K562 (cell line): Measurements from ENCODE around the gene TSEN34. TPM values are rescaled to one million over a fixed set of nuclear protein-coding genes. Genes with fewer than 3 reads are reported as not detected.

ENCODE experiments used
- BRD9 ChIP-seq: fragments of 450-650 bp; IDR thresholded peaks from 2 replicates; pipeline ENCODE4 v1.6.1; 2018; ENCODE audit warnings: low read depth; ENCODE audit not compliant: partially characterized antibody
- ESRRA ChIP-seq: fragments of 450-650 bp; IDR thresholded peaks from 2 replicates; pipeline ENCODE4 v1.6.1; 2014; ENCODE audit warnings: low read depth, mild to moderate bottlenecking, moderate library complexity, borderline replicate concordance
- HOMEZ ChIP-seq: fragments of 250-450 bp; sonication (Bioruptor Pico); IDR thresholded peaks from 2 replicates; pipeline ENCODE4 v1.4.0; 2020; ENCODE audit warnings: mild to moderate bottlenecking, moderate library complexity
- KLF10 ChIP-seq: fragments of 250-450 bp; sonication (Bioruptor Pico); IDR thresholded peaks from 2 replicates; pipeline ENCODE4 v1.6.1; 2021; ENCODE audit warnings: matching md5 sums
- MBD1 ChIP-seq: fragments of 250-450 bp; sonication (Bioruptor Pico); IDR thresholded peaks from 2 replicates; pipeline ENCODE4 v1.8.0; 2022; ENCODE audit warnings: inconsistent platforms
- MCM7 ChIP-seq, 2 experiments: fragments of 450-650 bp; IDR thresholded peaks; 2 replicates each; pipeline ENCODE4 v1.6.1; 2016 to 2018
- POLR2A ChIP-seq: fragments of 450-650 bp; conservative IDR thresholded peaks from 2 replicates; pipeline ENCODE4 v1.6.1; 2016
- PPARD ChIP-seq: fragments of 250-450 bp; sonication (Bioruptor Pico); IDR thresholded peaks from 2 replicates; pipeline ENCODE4 v1.8.0; 2022; ENCODE audit warnings: inconsistent platforms, mild to moderate bottlenecking, moderate library complexity
- RB1 ChIP-seq: fragments of 450-650 bp; IDR thresholded peaks from 2 replicates; pipeline ENCODE4 v1.6.1; 2017; ENCODE audit warnings: low read depth, mild to moderate bottlenecking
- RBM22 ChIP-seq: fragments of 200-400 bp; formaldehyde crosslinking; IDR thresholded peaks from 2 replicates; pipeline ENCODE4 v1.6.1; 2018; ENCODE audit warnings: low read length, low read depth; ENCODE audit not compliant: poor library complexity, severe bottlenecking
- RFX7 ChIP-seq: fragments of 250-450 bp; sonication (Bioruptor Pico); IDR thresholded peaks from 2 replicates; pipeline ENCODE4 v1.5.1; 2021; ENCODE audit warnings: mild to moderate bottlenecking
- TBL1XR1 ChIP-seq, 2 experiments: IDR thresholded peaks; 2 replicates each; pipeline ENCODE4 v1.6.1; 2012; ENCODE audit warnings: improper control_type of control experiment in 2 of 2, low read length in 2 of 2, mild to moderate bottlenecking in 1 of 2
- TRIM28 ChIP-seq: fragments of 450-650 bp; IDR thresholded peaks from 2 replicates; pipeline ENCODE4 v1.6.1; 2017
- XRCC4 ChIP-seq: IDR thresholded peaks from one replicate; pipeline ENCODE4 v1.6.1; 2011; ENCODE audit not compliant: insufficient read depth, insufficient read length; ENCODE audit errors: extremely low read depth
- ZNF507 ChIP-seq: conservative IDR thresholded peaks from 2 replicates; pipeline ENCODE4 v1.6.1; 2017; ENCODE audit warnings: missing genetic modification characterization, missing compliant biosample characterization
- ZNF699 ChIP-seq: fragments of 250-450 bp; sonication (Bioruptor Pico); IDR thresholded peaks from 2 replicates; pipeline ENCODE4 v1.8.0; 2021; ENCODE audit warnings: mild to moderate bottlenecking, moderate library complexity; ENCODE audit not compliant: insufficient replicate concordance
- ZSCAN29 ChIP-seq: fragments of 450-650 bp; IDR thresholded peaks from 2 replicates; pipeline ENCODE4 v1.6.1; 2017
- polyA plus RNA-seq, 8 experiments: library from polyadenylated mRNA; depleted of rRNA in 4 of 8; stranded (reverse) in 5 of 8; unstranded in 3 of 8; fragments of >200 nt; fragmentation: Nextera tagmentation in 2 of 8; fragmentation: Illumina TruSeq in 1 of 8; extraction: Ambion mirVana in 2 of 8; extraction: Trizol in 1 of 8; gene quantifications; 2 replicates each; pipeline versions ENCODE4 v1.2.1 to v1.2.3, GENCODE V29; 2011 to 2014; ENCODE audit warnings: inconsistent platforms in 1 of 8, missing spikeins in 1 of 8
- total RNA-seq, 7 experiments: library from RNA; depleted of rRNA in 6 of 7; stranded (reverse); fragments of >200 nt in 6 of 7; fragmentation: Illumina TruSeq in 2 of 7; extraction: Trizol in 2 of 7; gene quantifications; 2 replicates each; pipeline versions ENCODE4 v1.2.1 to v1.2.3, GENCODE V29; 2011 to 2021; ENCODE audit warnings: low replicate concordance in 1 of 7
- TF ChIP-seq, protein P1 (sequence below): sonication (generic); formaldehyde crosslinking; IDR thresholded peaks from 2 replicates; pipeline ENCODE4 v1.8.0; 2023; ENCODE audit warnings: mild to moderate bottlenecking, missing genetic modification reagents
- TF ChIP-seq, protein P2 (sequence below): fragments of 250-450 bp; sonication (Bioruptor Pico); IDR thresholded peaks from 2 replicates; pipeline ENCODE4 v1.5.0; 2021; ENCODE audit warnings: mild to moderate bottlenecking, borderline replicate concordance

The TSEN34 gene
- total and polyA plus RNA-seq, 9 of the 15 experiments (the other 6 are each of a cell fraction or from before 2014, with no cell fraction given), result 3.1 to 57.6 (median 29.5) TPM

GRCh38 chr19:54207983-54208783 lies 17.1 kb downstream of the TSEN34 start (continued):
- TF ChIP-seq HOMEZ (no peak), ESRRA (peak; percentile 95), MBD1 (CRISPR knock-in tag) (no peak), KLF10 (CRISPR knock-in tag) (peak; percentile 12; the same call in 1 of the 2 replicates), XRCC4 (no peak), ZSCAN29 (no peak; the same call in 1 of the 2 replicates), BRD9 (peak; percentile 33), TBL1XR1 (IDR thresholded peaks at IDR 0.05; ENCODE audit: low read length in 2 of 2) (peak in 1 of 2 experiments; percentile 91), RBM22 (no peak), ZNF507 (no peak), PPARD (CRISPR knock-in tag) (no peak), ZNF699 (no peak), RFX7 (CRISPR knock-in tag) (no peak), MCM7 (IDR thresholded peaks at IDR 0.05) (no peak), TRIM28 (peak; percentile 52; the same call in 1 of the 2 replicates), RB1 (0 out of 2 replicates have a peak, but pooled peaks have one; percentile 5), POLR2A (peak; percentile 93)
- TF ChIP-seq, protein P1, sequence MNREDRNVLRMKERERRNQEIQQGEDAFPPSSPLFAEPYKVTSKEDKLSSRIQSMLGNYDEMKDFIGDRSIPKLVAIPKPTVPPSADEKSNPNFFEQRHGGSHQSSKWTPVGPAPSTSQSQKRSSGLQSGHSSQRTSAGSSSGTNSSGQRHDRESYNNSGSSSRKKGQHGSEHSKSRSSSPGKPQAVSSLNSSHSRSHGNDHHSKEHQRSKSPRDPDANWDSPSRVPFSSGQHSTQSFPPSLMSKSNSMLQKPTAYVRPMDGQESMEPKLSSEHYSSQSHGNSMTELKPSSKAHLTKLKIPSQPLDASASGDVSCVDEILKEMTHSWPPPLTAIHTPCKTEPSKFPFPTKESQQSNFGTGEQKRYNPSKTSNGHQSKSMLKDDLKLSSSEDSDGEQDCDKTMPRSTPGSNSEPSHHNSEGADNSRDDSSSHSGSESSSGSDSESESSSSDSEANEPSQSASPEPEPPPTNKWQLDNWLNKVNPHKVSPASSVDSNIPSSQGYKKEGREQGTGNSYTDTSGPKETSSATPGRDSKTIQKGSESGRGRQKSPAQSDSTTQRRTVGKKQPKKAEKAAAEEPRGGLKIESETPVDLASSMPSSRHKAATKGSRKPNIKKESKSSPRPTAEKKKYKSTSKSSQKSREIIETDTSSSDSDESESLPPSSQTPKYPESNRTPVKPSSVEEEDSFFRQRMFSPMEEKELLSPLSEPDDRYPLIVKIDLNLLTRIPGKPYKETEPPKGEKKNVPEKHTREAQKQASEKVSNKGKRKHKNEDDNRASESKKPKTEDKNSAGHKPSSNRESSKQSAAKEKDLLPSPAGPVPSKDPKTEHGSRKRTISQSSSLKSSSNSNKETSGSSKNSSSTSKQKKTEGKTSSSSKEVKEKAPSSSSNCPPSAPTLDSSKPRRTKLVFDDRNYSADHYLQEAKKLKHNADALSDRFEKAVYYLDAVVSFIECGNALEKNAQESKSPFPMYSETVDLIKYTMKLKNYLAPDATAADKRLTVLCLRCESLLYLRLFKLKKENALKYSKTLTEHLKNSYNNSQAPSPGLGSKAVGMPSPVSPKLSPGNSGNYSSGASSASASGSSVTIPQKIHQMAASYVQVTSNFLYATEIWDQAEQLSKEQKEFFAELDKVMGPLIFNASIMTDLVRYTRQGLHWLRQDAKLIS (CRISPR knock-in tag), result no peak
- TF ChIP-seq, protein P2, sequence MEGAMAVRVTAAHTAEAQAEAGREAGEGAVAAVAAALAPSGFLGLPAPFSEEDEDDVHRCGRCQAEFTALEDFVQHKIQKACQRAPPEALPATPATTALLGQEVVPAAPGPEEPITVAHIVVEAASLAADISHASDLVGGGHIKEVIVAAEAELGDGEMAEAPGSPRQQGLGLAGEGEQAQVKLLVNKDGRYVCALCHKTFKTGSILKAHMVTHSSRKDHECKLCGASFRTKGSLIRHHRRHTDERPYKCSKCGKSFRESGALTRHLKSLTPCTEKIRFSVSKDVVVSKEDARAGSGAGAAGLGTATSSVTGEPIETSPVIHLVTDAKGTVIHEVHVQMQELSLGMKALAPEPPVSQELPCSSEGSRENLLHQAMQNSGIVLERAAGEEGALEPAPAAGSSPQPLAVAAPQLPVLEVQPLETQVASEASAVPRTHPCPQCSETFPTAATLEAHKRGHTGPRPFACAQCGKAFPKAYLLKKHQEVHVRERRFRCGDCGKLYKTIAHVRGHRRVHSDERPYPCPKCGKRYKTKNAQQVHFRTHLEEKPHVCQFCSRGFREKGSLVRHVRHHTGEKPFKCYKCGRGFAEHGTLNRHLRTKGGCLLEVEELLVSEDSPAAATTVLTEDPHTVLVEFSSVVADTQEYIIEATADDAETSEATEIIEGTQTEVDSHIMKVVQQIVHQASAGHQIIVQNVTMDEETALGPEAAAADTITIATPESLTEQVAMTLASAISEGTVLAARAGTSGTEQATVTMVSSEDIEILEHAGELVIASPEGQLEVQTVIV (CRISPR knock-in tag), result no peak; the same call in 1 of the 2 replicates
